ENCODE measurements around the gene PCDHGB6.

PCDHGB6 gene

DNA sequence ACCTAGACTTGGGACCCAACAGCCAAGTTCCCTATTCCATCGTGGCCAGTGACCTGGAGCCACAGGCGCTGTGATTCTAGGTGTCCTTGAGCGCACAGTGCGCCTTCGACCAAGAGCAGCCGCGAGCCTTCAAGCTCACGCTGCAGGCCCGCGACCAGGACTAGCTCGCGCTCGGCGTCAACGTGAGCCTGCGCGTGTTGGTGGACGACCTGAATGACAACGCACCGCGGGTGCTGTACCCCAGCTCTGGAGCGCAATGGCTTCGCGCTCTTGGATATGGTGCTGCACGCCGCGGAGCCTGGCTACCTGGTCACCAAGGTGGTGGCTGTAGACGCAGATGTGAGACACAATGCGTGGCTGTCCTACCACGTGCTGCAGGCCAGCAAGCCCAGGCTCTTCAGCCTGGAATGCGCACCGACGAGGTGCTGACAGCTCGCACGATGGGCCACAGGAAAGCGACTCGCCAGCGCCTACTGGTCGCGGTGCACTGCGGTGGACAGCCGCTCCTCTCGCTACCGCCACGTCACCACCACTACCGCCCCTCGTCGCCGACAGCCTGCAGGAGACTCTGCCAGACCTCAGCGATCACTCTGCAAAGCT lies 33.9 kb downstream of the PCDHGB6 start:
- TF ChIP-seq, protein P1, sequence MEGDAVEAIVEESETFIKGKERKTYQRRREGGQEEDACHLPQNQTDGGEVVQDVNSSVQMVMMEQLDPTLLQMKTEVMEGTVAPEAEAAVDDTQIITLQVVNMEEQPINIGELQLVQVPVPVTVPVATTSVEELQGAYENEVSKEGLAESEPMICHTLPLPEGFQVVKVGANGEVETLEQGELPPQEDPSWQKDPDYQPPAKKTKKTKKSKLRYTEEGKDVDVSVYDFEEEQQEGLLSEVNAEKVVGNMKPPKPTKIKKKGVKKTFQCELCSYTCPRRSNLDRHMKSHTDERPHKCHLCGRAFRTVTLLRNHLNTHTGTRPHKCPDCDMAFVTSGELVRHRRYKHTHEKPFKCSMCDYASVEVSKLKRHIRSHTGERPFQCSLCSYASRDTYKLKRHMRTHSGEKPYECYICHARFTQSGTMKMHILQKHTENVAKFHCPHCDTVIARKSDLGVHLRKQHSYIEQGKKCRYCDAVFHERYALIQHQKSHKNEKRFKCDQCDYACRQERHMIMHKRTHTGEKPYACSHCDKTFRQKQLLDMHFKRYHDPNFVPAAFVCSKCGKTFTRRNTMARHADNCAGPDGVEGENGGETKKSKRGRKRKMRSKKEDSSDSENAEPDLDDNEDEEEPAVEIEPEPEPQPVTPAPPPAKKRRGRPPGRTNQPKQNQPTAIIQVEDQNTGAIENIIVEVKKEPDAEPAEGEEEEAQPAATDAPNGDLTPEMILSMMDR (conservative IDR thresholded peaks at IDR 0.05; ENCODE audit: low read length) = no peak
- DNase-seq (ENCODE audit: low read depth) = no peak
- no peak overlapping the region for H3K4me3 ChIP-seq (ENCODE audit: low read length)
